Panc1 (cell line): ENCODE measurements around the gene PTGER4. TPM values are rescaled to one million over a fixed set of nuclear protein-coding genes. Genes with fewer than 3 reads are reported as not detected.
"Not testable (repeated sequence)": the region's sequence is repeated elsewhere in the genome, so short reads cannot be mapped to it uniquely, and the experiment has no call there.

Source experiments
- ATAC-seq: fragments of 200-7000 bp; cut with Tn5 transposase; 2 replicates; pipeline ENCODE4 v1.9.1; 2020; ENCODE audit warnings: mild to moderate bottlenecking, moderate library complexity
- BruUV-seq: library from RNA; stranded (reverse); fragments of 400-500 nt; replicated peaks from 2 replicates; lab custom pipeline; 2021; lab: Mats Ljungman, UMichigan
- CTCF ChIA-PET: fragments of 300-600 bp; sonication (Branson Sonifier 250); formaldehyde crosslinking; loops from one replicate; lab custom pipeline; 2022; ENCODE audit warnings: antibody characterized with exemption; lab: Charles Lee
- POLR2A ChIA-PET: fragments of 300-600 bp; sonication (Branson Sonifier 250); formaldehyde crosslinking; loops from one replicate; lab custom pipeline; 2022; ENCODE audit warnings: antibody characterized with exemption; lab: Charles Lee
- DNase-seq: peaks from one replicate; pipeline ENCODE4 v3.0.0-alpha.2; 2010; ENCODE audit warnings: low read depth, low spot score
- H3K27ac ChIP-seq: 2 replicates; pipeline ENCODE4 v1.5.1; 2011; ENCODE audit warnings: mild to moderate bottlenecking, low read length, inconsistent platforms
- H3K27me3 ChIP-seq: fragments of 200-500 bp; sonication (Bioruptor generic); 2 replicates; pipeline ENCODE4 v1.6.0; 2014; ENCODE audit warnings: low read length, inconsistent platforms; ENCODE audit not compliant: control insufficient read depth, insufficient read depth
- H3K36me3 ChIP-seq: fragments of 200-500 bp; sonication (Bioruptor generic); 2 replicates; pipeline ENCODE4 v1.5.1; 2014; ENCODE audit warnings: inconsistent platforms, mild to moderate bottlenecking, low read length, moderate library complexity; ENCODE audit not compliant: control insufficient read depth, insufficient read depth
- H3K4me1 ChIP-seq: 2 replicates; pipeline ENCODE4 v1.5.1; 2011; ENCODE audit warnings: inconsistent platforms, mild to moderate bottlenecking, low read length, moderate library complexity; ENCODE audit not compliant: control insufficient read depth, insufficient read depth
- H3K4me3 ChIP-seq, 2 experiments: 2 replicates each; pipeline ENCODE4 v1.5.1; 2011 to 2012; ENCODE audit warnings: low read depth in 2 of 2, low read length in 2 of 2, mild to moderate bottlenecking in 2 of 2, inconsistent platforms in 1 of 2, moderate library complexity in 1 of 2
- H3K9me3 ChIP-seq: fragments of 200-500 bp; sonication (Bioruptor generic); 2 replicates; pipeline ENCODE4 v1.5.1; 2014; ENCODE audit warnings: low read depth, mild to moderate bottlenecking, inconsistent platforms, low read length, moderate library complexity; ENCODE audit not compliant: control insufficient read depth, insufficient read depth
- POLR2AphosphoS5 ChIP-seq: IDR thresholded peaks from 2 replicates; pipeline ENCODE4 v1.6.1; 2012; ENCODE audit warnings: mild to moderate bottlenecking, low read depth, low read length, moderate library complexity
- REST ChIP-seq, 2 experiments: IDR thresholded peaks; 2 replicates each; pipeline ENCODE4 v1.6.1; 2011 to 2012; ENCODE audit warnings: low read depth in 2 of 2, control low read depth in 1 of 2, low read length in 1 of 2, mild to moderate bottlenecking in 1 of 2, moderate library complexity in 1 of 2; ENCODE audit not compliant: insufficient read depth in 1 of 2
- SIN3A ChIP-seq: IDR thresholded peaks from 2 replicates; pipeline ENCODE4 v1.6.1; 2012; ENCODE audit warnings: low read depth, mild to moderate bottlenecking, low read length, moderate library complexity, borderline replicate concordance; ENCODE audit not compliant: insufficient read depth
- TCF7L2 ChIP-seq: IDR thresholded peaks from 2 replicates; pipeline ENCODE4 v1.6.1; 2011; ENCODE audit warnings: mild to moderate bottlenecking, low read depth, low read length, inconsistent platforms
- in situ Hi-C: cut with HindIII; loops from 2 replicates; pipeline ENCODE4 v1.10.0; 2016; ENCODE audit warnings: low sequenced_read_pairs, low pct_unique_long_range_greater_than_20kb
- intact Hi-C: fragments of 100-400 bp; cut with micrococcal nuclease; formaldehyde crosslinking; loops from one replicate; pipeline ENCODE4 v1.10.0; 2022; ENCODE audit not compliant: unreplicated experiment
- total RNA-seq: library from RNA; stranded (reverse); gene quantifications from one replicate; pipeline ENCODE4 v1.2.1, GENCODE V29; 2021; ENCODE audit not compliant: unreplicated experiment
- TF ChIP-seq, protein P1 (sequence below): fragments of 450-650 bp; IDR thresholded peaks from 2 replicates; pipeline ENCODE4 v1.5.1; 2017; ENCODE audit warnings: mild to moderate bottlenecking

Gene PTGER4
- total RNA-seq, 1 experiment from 2014 or later = 20.0 TPM

DNA sequence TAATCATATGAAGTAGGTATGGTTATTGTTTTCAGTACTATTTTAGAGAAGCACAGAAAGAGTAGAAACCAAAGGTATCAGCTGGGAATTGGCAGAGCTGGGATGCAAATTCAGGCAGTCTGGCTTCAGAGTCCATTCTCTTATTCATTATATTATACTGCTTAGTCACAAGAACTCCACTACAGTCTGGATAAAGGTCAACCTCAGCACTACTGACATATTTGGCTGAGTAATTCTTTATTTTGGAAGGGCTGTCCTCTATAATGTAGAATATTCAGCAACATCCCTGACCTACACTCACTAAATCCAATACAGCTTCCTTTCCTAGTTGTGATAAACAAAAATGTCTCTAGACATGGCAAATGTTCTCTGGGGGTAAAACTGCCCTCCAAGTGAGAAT, 37.6 kb downstream of the PTGER4 start:
- no peak for ATAC-seq
- POLR2A ChIA-PET = no interaction called here
- Histone ChIP-seq H3K27ac (no peak overlapping the region), H3K4me1 (peaks cover 2% of the 10 kb centered on the region; the same call in 1 of the 2 replicates), H3K9me3 (no peaks in the 10 kb centered on the region), H3K4me3 (no peak overlapping the region), H3K36me3 (no peaks in the 10 kb centered on the region), H3K27me3 (no peaks in the 10 kb centered on the region)
- in situ Hi-C loops = no loop called here
- CTCF ChIA-PET = interaction anchor here (0.6 kb wide), 1 partner anchor 27 kb away, joined by 7 read pairs; no protein-coding TSS in a partner anchor
- intact Hi-C loops = no loop called here
- DNase-seq = no peak
- TF ChIP-seq REST (IDR thresholded peaks at IDR 0.05; ENCODE audit: insufficient read depth in 1 of 2, low read depth in 2 of 2, low read length in 1 of 2) (no peak), POLR2AphosphoS5 (no peak), SIN3A (no peak), TCF7L2 (no peak)
- TF ChIP-seq, protein P1, sequence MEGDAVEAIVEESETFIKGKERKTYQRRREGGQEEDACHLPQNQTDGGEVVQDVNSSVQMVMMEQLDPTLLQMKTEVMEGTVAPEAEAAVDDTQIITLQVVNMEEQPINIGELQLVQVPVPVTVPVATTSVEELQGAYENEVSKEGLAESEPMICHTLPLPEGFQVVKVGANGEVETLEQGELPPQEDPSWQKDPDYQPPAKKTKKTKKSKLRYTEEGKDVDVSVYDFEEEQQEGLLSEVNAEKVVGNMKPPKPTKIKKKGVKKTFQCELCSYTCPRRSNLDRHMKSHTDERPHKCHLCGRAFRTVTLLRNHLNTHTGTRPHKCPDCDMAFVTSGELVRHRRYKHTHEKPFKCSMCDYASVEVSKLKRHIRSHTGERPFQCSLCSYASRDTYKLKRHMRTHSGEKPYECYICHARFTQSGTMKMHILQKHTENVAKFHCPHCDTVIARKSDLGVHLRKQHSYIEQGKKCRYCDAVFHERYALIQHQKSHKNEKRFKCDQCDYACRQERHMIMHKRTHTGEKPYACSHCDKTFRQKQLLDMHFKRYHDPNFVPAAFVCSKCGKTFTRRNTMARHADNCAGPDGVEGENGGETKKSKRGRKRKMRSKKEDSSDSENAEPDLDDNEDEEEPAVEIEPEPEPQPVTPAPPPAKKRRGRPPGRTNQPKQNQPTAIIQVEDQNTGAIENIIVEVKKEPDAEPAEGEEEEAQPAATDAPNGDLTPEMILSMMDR = no peak
- BruUV-seq = no TSS peak

DNA sequence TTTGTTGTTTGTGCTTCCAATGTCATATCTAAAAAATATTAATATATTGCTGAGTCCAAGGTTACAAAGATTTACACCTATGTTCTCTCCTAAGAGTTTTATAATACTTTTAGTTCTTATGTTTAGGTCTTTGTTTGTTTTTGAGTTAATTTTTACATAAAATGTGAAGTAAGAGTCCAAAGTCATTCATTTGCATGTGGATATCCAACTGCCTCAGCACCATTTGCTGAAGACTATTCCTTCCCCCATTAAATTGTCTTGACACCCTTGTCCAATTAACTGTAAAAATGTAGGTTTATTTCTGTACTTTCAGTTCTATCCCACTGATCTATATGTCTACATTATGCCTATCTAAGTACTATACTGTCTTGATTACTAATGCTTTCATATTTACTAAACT, 40.4 kb downstream of the PTGER4 start:
- ATAC-seq (no peak), DNase-seq (no peak)
- CTCF ChIA-PET = no interaction called here
- no peak overlapping the region for H3K27ac ChIP-seq
- no peaks in the 10 kb centered on the region for H3K36me3 ChIP-seq
- in situ Hi-C loops (no loop called here), intact Hi-C loops (no loop called here)
- no peaks in the 10 kb centered on the region for H3K9me3 ChIP-seq
- POLR2A ChIA-PET = no interaction called here
- H3K27me3 ChIP-seq = no peaks in the 10 kb centered on the region
- no peak for TF ChIP-seq POLR2AphosphoS5
- TF ChIP-seq, protein P1 = no peak
- no peak overlapping the region for H3K4me3 ChIP-seq
- no TSS peak for BruUV-seq
- H3K4me1 ChIP-seq = no peaks in the 10 kb centered on the region; the same call in 1 of the 2 replicates

- CTCF ChIA-PET = not testable (repeated sequence)
Measured at GRCh38 chr5:40722497-40722911, 42.8 kb downstream of the PTGER4 start.

More at GRCh38 chr5:40722497-40722911, 42.8 kb downstream of the PTGER4 start:
- H3K27ac ChIP-seq, H3K27me3 ChIP-seq, intact Hi-C loops, BruUV-seq, H3K36me3 ChIP-seq, H3K4me3 ChIP-seq, POLR2A ChIA-PET, DNase-seq, ATAC-seq, H3K9me3 ChIP-seq, H3K4me1 ChIP-seq, in situ Hi-C loops: not testable (repeated sequence)
